Measurements from ENCODE around the gene ARHGAP24.
"Not testable (repeated sequence)": the region's sequence is repeated elsewhere in the genome, so short reads cannot be mapped to it uniquely, and the experiment has no call there.

ARHGAP24 gene

DNA sequence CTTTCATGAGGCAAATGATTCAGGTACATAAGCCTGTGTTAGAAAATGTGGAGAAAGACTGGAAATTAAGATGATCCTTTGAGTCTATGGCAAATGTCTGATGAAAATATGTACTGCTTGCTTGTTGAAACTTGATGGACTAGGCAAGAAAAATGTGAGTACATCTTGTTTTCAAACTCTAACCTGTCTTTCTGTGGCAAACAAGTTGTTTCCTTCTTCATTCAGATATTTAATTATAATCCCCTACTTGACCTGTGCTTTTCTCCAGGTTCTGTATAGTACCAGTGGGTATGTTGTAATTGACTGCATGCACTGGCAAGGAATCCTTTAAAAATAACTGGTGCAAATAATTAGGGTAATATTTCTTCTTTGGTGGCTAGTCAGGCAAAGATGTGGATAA is 136.7 kb downstream of the ARHGAP24 start:
- no peak for DNase-seq (ENCODE audit: low read depth)
- no peak overlapping the region for H3K4me3 ChIP-seq (ENCODE audit: low read depth, low read length)

DNA sequence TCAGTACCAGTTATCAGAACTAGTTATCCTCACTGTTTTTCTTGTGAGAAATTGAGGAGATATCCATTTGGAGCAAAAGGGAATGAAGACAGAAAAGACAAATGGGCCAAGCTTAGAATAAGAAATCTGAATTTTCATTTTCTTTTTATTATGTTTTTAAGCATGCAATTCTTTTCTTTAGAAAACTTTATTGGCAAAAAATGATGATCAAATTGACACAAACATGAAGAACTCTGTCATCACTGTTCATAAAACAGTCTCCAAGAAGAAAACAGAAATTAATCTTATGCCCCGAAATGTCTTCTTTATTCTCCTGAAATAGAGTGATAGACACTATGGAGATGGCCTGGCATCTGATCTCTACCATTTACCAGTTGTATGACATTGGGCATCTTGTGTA is 139.0 kb downstream of the ARHGAP24 start:
- DNase-seq (ENCODE audit: low read depth) = no peak
- no peak overlapping the region for H3K4me3 ChIP-seq (ENCODE audit: low read depth, low read length)

DNA sequence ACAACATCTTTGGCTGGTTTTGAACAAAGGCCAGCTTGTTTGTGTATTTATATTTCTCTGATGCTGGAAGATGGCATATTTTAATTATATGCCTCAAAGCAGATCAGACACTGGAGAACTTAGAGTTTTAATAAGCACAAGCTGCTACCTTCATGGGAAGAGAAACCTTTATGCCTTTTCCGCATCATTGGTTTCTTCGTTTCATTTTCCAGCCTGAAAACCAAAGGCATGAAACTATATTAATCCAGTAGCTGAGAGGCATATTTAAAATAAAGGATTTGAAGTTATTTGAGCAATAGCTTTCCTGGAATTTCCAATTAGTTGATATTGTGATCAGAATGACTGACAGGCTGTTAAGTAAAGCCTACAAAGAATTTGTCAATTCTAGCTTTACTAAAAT is 141.0 kb downstream of the ARHGAP24 start:
- DNase-seq (ENCODE audit: low read depth) = no peak
- no peak overlapping the region for H3K4me3 ChIP-seq (ENCODE audit: low read depth, low read length)

DNA sequence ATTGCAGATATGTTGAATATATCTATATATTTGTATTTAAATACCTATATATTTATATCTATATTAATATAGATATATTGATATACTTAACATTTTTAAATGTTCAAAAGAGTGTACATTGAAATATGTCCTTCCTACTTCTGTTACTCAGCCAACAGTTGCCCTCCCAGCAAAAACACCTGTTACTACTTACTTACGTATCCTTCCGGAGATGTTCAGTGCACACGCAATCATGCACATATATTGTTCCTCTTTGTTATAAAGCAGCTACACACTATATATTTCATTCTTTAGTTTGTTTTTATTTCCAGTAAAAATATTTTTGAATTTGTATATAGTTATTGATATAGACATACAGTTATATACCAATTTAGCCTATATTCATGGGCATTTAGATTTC is 142.3 kb downstream of the ARHGAP24 start:
- no peak overlapping the region for H3K4me3 ChIP-seq (ENCODE audit: low read depth, low read length)
- no peak for DNase-seq (ENCODE audit: low read depth)

DNA sequence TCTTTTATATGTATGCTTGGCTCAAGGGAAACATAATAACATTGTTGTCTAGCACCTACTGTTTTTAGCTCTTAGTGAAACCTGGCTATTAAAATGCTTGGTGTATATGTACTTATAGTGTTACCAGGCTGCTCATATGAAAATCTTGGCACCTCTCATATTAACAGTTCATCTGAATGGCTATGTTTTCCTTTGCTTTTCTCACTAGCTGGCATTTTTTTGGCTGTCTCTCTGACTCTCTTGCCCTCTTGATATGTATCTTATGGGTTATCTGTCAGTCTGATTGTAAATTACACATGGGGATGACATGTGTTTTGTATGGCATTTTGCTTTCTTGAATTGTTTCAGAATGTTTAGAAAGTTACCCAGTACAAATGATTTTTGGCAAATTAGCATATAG is 158.0 kb downstream of the ARHGAP24 start:
- no peak for DNase-seq (ENCODE audit: low read depth)
- H3K4me3 ChIP-seq (ENCODE audit: low read depth, low read length) = no peak overlapping the region

DNA sequence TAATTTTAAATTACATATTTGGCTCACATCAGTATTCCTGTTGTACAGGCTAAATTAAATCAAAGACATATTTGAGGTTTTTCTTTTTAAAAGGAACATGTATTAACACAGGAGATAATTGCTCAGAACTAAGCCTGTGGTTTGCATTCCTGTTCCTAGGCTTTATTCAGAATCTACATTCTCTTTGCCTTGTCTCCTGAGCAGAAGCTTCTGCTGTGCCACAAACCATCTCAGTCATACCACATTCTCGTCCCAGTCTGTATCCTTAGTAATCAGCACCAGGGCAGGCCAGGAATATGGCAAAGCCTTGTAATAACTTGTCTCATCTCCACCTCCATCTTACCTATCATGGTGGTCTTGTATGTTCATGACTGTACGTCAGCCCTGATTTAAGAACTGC is 162.8 kb downstream of the ARHGAP24 start:
- no peak for DNase-seq (ENCODE audit: low read depth)
- no peak overlapping the region for H3K4me3 ChIP-seq (ENCODE audit: low read depth, low read length)

DNA sequence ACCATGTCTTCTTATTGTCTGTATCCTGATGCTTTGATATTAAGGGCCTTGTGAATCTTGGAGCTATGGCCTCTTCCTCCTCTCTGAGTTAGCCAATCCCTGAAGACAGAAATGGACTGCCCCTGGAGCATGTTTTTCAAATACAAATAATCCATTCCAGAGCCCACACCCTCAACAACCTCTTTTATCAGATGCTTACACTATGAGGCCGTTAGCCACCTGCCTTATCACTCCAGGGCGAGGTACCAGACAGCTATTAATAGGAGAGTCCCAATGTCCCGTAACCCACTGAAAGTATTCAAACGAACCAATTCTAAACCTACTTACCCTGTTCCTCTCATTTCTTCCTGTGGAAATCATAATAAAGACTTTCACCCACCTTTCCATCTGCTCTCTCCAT is 165.0 kb downstream of the ARHGAP24 start:
- DNase-seq (ENCODE audit: low read depth) = no peak

DNA sequence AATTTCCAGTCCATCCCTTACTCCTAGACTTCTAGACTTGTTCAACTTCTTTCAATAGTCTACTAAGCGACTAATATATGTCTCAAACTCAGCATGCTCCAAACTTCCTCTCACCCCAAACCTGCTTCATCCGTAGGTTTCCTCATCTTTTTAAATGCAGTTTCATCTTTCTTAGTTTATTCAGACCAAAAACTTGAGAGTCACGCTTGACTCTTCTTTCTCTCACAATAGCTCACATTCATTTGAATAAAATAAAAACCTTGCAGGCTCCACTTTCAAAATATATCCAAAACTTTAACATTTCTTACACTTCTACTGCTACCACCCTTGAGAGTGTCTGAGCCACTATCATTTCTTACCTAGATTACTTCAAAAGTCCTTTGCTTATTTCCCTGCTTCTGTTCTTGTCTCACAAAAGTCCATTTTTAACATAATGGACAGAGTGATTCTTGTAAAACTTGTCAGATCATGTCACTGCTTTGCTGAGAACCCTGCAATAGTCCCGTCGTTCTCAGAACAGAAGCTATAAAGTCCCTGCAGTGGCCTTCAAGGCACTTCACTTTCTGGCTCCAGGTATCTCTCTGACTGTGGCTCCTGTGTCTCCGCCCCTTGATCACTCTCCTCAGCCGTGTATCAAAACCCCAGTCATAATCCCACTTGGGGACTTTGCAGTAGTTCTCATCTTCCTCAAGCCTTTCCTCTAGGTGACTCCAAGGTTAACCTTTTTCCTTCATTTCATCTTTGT is 167.6 kb downstream of the ARHGAP24 start:
- no peak overlapping the region for H3K4me3 ChIP-seq (ENCODE audit: low read depth, low read length)
- no peak for DNase-seq (ENCODE audit: low read depth)

More for the DNA sequence above, 165.0 kb downstream of the ARHGAP24 start:
- no peak overlapping the region for H3K4me3 ChIP-seq (ENCODE audit: low read depth, low read length)

DNA sequence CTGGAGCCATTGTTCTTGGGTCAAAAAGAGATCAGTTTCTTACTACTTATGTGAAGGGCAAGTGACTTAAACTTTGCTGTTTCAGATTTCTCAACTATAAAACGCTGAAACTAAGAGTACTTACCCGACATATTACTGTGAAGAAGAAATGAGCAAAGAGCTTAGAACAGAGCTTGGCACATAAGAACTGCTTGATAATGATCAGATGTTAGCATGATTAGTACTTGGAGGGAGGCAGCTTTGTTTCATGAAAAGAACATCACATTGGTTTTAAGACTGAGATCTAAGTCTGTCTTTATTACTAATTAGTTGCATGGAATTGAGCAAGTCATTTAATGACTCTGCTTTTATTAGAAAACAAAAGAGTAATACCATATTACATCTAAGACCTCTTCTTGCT is 169.1 kb downstream of the ARHGAP24 start:
- no peak for DNase-seq (ENCODE audit: low read depth)
- no peak overlapping the region for H3K4me3 ChIP-seq (ENCODE audit: low read depth, low read length)

DNA sequence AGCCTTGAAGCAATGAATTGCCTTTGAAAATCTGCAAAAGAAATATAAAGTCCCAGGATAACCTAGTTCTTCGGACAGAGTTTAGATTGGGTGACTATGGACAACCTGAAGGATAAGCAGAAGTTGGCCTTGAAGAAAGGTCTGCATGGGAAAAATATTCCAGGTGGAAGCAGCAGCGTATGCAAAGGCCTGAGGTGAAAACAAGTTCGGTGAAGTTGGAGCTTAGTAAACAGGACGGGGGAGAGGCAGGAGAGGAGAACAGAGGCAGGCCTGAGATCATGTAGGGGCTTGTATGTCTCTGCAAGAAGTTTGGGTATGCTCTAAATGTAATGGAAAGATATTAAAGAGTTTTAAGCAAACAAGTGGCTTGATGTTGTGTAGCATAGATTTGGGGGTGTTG is 176.0 kb downstream of the ARHGAP24 start:
- H3K4me3 ChIP-seq (ENCODE audit: low read depth, low read length) = no peak overlapping the region
- DNase-seq (ENCODE audit: low read depth) = no peak

DNA sequence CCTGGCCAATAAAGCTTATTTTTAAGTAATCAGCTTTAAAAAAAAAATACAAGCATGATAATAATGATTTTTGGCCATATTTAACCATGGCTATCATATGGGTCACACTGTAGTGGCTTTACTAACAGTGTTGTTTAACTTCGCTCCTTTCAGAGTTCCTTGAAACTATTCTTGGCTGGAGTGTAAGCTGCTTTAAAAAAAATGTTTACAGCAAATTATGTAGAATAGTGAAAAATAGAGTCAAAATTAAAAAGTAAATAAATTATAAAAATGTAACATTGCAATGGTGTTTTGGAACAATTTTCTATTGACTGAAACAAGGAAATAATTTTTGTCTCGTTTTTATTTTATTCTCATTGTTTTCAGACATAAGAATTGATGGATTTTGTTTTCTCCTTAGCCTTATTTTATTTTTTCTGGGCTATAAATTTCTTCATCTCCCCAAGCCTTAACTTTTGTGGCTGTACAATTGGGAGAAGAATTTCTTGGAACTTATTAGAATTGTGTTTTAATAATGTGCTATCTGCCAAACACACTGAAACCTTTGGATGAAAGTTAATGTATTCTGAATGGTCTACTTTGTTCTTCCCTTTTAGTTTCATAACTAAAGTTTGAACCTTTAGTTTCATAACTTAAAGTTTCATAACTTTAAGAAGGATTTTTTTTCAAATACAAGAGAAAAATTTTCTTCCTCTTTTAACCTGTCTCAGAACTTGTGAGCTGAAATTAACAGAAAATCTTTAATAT is 182.0 kb downstream of the ARHGAP24 start:
- H3K4me3 ChIP-seq (ENCODE audit: low read depth, low read length) = no peak overlapping the region
- no peak for DNase-seq (ENCODE audit: low read depth)

DNA sequence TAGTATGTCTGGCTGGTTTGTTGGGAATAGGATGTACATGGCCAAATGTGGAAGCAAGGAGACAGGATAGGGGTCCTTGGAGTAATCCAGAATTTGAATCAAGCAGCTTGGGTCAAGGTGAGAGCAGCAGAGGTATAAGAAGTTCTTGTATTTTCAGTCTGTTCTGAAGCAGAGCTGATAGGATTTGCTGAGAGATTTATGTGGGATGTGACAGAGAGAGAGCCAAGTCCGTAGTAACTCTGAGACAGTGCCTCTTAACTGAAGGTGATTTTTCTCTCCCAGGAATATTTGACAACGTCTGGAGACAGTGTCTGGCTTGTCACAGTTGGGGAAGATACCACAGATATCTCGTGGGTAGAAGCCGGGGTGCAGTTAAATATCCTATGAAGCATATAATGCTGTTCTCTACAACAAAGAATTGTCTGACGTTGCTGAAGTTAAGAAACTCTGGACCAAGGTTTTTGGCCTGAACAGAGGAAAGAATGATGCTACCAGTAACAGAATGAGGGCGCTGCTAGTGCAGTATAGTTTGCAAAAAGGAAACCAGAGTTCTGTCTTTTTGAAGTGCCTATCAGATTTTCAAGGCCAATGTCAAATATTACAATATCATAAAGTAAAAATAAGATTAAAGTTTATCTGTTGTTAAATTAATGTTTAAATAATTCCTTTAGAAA is 184.0 kb downstream of the ARHGAP24 start:
- H3K4me3 ChIP-seq (ENCODE audit: low read depth, low read length) = no peak overlapping the region
- DNase-seq (ENCODE audit: low read depth) = no peak

DNA sequence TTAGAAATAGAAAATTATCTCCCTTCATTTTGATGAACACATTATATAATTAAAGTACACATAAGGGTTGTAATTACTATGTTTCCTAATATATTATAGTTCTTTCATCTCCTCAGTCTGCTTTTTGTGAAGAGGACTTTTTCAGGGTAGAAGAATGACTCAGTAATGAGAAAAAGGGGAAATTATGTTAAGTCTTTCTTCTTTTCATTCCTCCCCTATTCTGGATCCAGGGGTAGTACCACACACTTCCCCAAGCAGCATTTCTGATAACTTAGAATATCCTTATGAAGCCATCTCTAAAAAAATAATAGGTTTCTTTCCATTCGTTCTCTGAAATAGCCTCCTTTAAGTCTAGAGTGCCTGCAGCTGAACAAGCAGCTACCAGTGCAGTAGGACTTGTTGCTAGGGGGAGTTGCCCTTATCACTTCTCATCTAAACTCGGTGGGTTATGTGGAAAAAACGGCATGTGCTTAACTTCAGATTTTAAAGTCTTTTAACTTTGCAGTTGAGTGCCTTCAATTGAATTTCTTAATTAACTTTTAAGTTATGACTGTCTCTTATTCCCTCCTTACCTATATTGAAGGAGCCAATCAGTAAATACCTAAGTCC is 184.8 kb downstream of the ARHGAP24 start:
- no peak for DNase-seq (ENCODE audit: low read depth)

DNA sequence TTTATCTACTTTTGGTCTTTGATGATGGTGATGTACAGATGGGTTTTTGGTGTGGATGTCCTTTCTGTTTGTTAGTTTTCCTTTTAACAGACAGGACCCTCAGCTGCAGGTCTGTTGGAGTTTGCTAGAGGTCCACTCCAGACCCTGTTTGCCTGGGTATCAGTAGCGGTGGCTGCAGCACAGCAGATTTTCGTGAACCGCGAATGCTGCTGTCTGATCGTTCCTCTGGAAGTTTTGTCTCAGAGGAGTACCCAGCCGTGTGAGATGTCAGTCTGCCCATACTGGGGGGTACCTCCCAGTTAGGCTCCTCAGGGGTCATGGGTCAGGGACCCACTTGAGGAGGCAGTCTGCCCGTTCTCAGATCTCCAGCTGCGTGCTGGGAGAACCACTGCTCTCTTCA is 191.7 kb downstream of the ARHGAP24 start:
- not testable (repeated sequence) for DNase-seq (ENCODE audit: low read depth); H3K4me3 ChIP-seq (ENCODE audit: low read depth, low read length)

More for the DNA sequence above, 184.8 kb downstream of the ARHGAP24 start:
- H3K4me3 ChIP-seq (ENCODE audit: low read depth, low read length) = no peak overlapping the region

DNA sequence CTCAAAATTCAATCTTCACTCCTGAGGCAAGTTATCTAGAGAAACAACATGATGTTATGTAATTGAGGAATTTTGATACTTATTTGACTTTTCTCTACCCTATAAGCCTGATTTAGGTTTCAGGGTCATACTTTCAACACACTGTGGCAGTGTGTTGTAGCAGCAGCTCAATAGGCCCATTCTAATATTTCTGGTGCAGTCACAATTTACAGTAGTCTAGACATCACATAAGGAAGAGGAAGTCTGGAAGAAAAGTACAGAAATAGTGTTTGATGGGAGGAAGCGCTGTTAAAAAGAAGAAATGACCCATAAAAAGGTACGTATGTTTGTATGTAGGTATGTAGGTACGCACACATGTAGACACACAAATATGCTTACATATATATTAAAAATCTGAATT is 194.3 kb downstream of the ARHGAP24 start:
- DNase-seq (ENCODE audit: low read depth) = no peak
- no peak overlapping the region for H3K4me3 ChIP-seq (ENCODE audit: low read depth, low read length)

DNA sequence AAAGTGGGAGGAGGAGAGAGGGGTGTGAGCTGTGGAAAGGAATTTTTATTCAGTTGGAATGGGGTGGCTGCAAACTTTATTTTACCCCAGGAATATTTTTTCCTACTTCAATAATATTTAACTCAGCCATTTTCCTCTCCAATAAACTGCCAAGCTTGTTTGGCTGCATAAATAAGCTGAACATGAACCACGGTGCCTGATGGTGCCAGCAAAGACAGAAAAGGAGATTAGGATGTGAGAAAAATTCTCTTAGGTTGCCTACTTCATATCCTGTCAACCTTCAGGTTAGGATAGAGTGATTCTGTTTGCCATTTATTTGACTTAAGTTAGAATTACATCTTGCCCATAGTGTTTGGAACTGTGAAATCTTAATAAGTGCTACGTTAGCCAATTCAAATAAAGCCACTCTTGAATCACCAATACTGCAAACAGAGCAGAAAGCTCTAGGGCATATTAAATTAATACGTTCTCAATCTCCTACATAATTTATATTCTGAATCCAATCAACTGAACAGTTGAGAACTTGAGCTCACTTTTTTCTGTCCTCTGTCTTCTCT is 195.1 kb downstream of the ARHGAP24 start:
- no peak for DNase-seq (ENCODE audit: low read depth)
- H3K4me3 ChIP-seq (ENCODE audit: low read depth, low read length) = no peak overlapping the region

DNA sequence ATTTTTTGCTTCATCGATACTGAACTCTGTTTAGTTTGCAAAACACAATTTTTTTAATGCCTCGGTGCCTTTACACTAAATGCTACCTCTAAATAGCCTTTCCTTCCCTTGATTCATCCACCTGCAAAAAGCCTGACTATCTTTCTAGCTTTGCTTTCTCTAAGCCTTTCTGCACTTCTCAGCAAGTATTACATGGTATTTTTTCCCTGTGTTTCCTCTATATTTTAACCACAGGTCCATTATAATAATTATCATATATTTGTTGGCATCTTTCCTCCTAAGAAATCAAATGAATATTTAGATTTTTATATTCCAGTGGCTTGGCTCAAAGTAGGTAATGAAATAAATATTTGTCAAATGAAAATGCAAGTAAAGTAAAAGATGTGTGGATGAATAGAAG is 196.2 kb downstream of the ARHGAP24 start:
- no peak for DNase-seq (ENCODE audit: low read depth)
- no peak overlapping the region for H3K4me3 ChIP-seq (ENCODE audit: low read depth, low read length)

DNA sequence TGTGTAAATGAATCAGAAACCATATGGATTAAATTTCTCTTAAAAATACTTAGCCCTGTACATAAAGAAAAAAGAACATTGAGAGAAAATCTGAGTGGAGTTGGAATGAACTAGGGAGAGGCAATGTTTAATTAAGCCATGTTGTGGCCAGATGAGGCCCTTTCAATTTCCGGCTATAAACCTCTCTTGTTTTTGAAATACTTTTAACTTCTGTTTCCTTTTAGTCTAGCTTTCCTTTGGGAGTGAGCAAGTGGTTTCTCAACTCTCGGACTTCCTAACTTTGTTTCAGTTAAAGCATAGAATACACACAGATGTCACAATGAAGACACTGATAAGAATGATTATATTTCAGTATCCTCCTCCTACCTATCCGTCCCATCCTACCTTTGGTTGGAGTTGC is 197.2 kb downstream of the ARHGAP24 start:
- H3K4me3 ChIP-seq (ENCODE audit: low read depth, low read length) = no peak overlapping the region
- no peak for DNase-seq (ENCODE audit: low read depth)

DNA sequence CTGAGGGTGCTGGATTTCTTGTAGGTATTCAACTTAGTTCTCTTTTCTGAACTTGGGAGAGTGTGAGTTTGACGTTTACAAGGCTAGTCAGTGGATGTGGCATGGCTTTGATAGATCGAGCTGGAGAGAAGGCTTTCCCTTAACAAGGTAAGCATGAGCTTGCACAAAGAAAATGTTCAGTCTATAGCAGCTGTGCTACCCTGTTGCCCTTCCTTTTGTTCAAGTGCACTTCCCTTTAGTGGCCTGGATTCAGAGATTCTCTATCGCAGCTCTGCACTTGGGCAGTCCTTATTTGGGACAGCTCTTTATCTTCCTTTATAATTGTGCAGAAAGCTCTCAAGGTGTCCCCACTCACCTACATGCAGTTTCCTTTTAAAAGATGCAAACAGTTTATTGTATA is 198.0 kb downstream of the ARHGAP24 start:
- H3K4me3 ChIP-seq (ENCODE audit: low read depth, low read length) = no peak overlapping the region
- no peak for DNase-seq (ENCODE audit: low read depth)

DNA sequence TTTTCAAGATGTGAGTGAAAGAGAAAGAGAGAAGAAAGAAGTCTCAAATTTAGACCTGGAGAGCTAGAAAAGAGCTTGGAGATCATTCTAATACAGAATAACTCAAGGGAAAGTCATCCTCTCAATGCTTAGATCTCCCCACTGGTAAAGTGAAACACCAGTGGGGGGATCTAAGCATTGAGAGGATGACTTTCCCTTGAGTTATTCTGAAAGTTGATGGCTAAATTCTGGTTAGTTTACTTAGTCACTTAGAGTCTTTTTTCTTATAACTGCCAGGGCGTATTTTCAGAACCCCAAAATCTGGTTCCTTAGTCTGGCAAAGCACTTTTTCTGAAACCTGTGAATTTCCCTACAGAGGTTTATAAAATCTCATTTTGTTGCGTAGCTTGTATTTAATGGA is 198.6 kb downstream of the ARHGAP24 start:
- DNase-seq (ENCODE audit: low read depth) = no peak
- H3K4me3 ChIP-seq (ENCODE audit: low read depth, low read length) = no peak overlapping the region

Data from skeletal muscle cell (primary cell).